GM23338 (cell line): Measurements from ENCODE around the gene SLC26A4. TPM values are rescaled to one million over a fixed set of nuclear protein-coding genes. Genes with fewer than 3 reads are reported as not detected.

Experiments used
- ATAC-seq: fragments of 200-7000 bp; cut with Tn5 transposase; 3 replicates; pipeline ENCODE4 v1.9.1; 2020
- DNase-seq: peaks from one replicate; pipeline ENCODE4 v3.0.0-alpha.2; 2015; ENCODE audit warnings: low spot score
- H2AFZ ChIP-seq: fragments of 200-600 bp; sonication (generic); 2 replicates; pipeline ENCODE4 v1.8.0; 2016; ENCODE audit warnings: antibody characterized with exemption, mild to moderate bottlenecking, moderate library complexity
- H3F3A ChIP-seq: fragments of 200-600 bp; sonication (generic); replicated peaks from 2 replicates; pipeline ENCODE4 v1.8.0; 2017; ENCODE audit warnings: antibody characterized with exemption, mixed run types, low read depth
- H3K27ac ChIP-seq: fragments of 200-600 bp; sonication (generic); 2 replicates; pipeline ENCODE4 v1.6.1; 2016; ENCODE audit warnings: low read depth
- H3K27me3 ChIP-seq: fragments of 200-600 bp; sonication (generic); 2 replicates; pipeline ENCODE4 v1.8.0; 2016; ENCODE audit warnings: mild to moderate bottlenecking, mixed run types, moderate library complexity; ENCODE audit not compliant: insufficient read depth
- H3K36me3 ChIP-seq: fragments of 200-600 bp; sonication (generic); 2 replicates; pipeline ENCODE4 v1.8.0; 2016; ENCODE audit warnings: mild to moderate bottlenecking; ENCODE audit not compliant: insufficient read depth
- H3K4me1 ChIP-seq: fragments of 200-600 bp; sonication (generic); 2 replicates; pipeline ENCODE4 v1.8.0; 2016; ENCODE audit warnings: mild to moderate bottlenecking, moderate library complexity; ENCODE audit not compliant: insufficient read depth
- H3K4me2 ChIP-seq: fragments of 200-600 bp; sonication (generic); 2 replicates; pipeline ENCODE4 v1.7.1; 2017; ENCODE audit warnings: mixed run types
- H3K4me3 ChIP-seq: fragments of 200-600 bp; sonication (generic); 2 replicates; pipeline ENCODE4 v1.6.1; 2016; ENCODE audit warnings: mixed run types
- H3K79me2 ChIP-seq: fragments of 200-600 bp; sonication (generic); replicated peaks from 2 replicates; pipeline ENCODE4 v1.8.0; 2017; ENCODE audit warnings: mild to moderate bottlenecking; ENCODE audit not compliant: insufficient read depth
- H3K9me2 ChIP-seq: fragments of 200-600 bp; sonication (generic); 2 replicates; pipeline ENCODE4 v1.8.0; 2017; ENCODE audit not compliant: insufficient read depth
- H4K20me1 ChIP-seq: fragments of 200-600 bp; sonication (generic); replicated peaks from 2 replicates; pipeline ENCODE4 v1.8.0; 2017; ENCODE audit warnings: mild to moderate bottlenecking; ENCODE audit not compliant: insufficient read depth
- H3K27ac Mint-ChIP-seq: 2 replicates; pipeline ENCODE4 v1.8.0; 2020; ENCODE audit warnings: inconsistent platforms, mild to moderate bottlenecking, moderate library complexity, mixed read lengths
- H3K27me3 Mint-ChIP-seq: 3 replicates; pipeline ENCODE4 v1.8.0; 2022; ENCODE audit warnings: low read depth, mild to moderate bottlenecking, moderate library complexity, mixed read lengths, inconsistent platforms; ENCODE audit not compliant: insufficient read depth, poor library complexity
- H3K36me3 Mint-ChIP-seq: 3 replicates; pipeline ENCODE4 v1.8.0; 2021; ENCODE audit warnings: low read depth, mild to moderate bottlenecking, inconsistent platforms, moderate library complexity, mixed read lengths
- H3K4me1 Mint-ChIP-seq: 3 replicates; pipeline ENCODE4 v1.8.0; 2020; ENCODE audit warnings: mild to moderate bottlenecking, inconsistent platforms, mixed read lengths
- H3K4me3 Mint-ChIP-seq: 3 replicates; pipeline ENCODE4 v1.8.0; 2021; ENCODE audit warnings: moderate library complexity, mild to moderate bottlenecking, inconsistent platforms, mixed read lengths
- H3K9me3 Mint-ChIP-seq: 3 replicates; pipeline ENCODE4 v1.8.0; 2020; ENCODE audit warnings: moderate library complexity, mild to moderate bottlenecking, inconsistent platforms, mixed read lengths
- CREB1 ChIP-seq: fragments of 250-450 bp; sonication (Bioruptor Pico); IDR thresholded peaks from 2 replicates; pipeline ENCODE4 v1.5.0; 2020; ENCODE audit warnings: low read depth, mild to moderate bottlenecking, moderate library complexity
- EZH2 ChIP-seq: fragments of 200-600 bp; sonication (generic); IDR thresholded peaks from one replicate; pipeline ENCODE4 v1.8.0; 2017; ENCODE audit warnings: antibody characterized with exemption, mild to moderate bottlenecking, low read depth; ENCODE audit not compliant: unreplicated experiment
- EZH2phosphoT487 ChIP-seq: fragments of 200-600 bp; sonication (generic); IDR thresholded peaks from one replicate; pipeline ENCODE4 v1.8.1; 2018; ENCODE audit warnings: antibody characterized with exemption; ENCODE audit not compliant: unreplicated experiment
- JUNB ChIP-seq: IDR thresholded peaks from one replicate; pipeline ENCODE4 v1.6.1; 2016; ENCODE audit warnings: antibody characterized with exemption; ENCODE audit not compliant: unreplicated experiment
- POLR2AphosphoS5 ChIP-seq: IDR thresholded peaks from 2 replicates; pipeline ENCODE4 v1.6.1; 2016; ENCODE audit warnings: antibody characterized with exemption, low read depth
- REST ChIP-seq: IDR thresholded peaks from one replicate; pipeline ENCODE4 v1.6.1; 2018; ENCODE audit warnings: antibody characterized with exemption; ENCODE audit not compliant: unreplicated experiment
- STAT1 ChIP-seq: IDR thresholded peaks from one replicate; pipeline ENCODE4 v1.6.1; 2016; ENCODE audit warnings: antibody characterized with exemption; ENCODE audit not compliant: unreplicated experiment
- ZNF331 ChIP-seq: fragments of 250-450 bp; sonication (Bioruptor Pico); IDR thresholded peaks from 2 replicates; pipeline ENCODE4 v1.5.0; 2020; ENCODE audit warnings: low read depth, mild to moderate bottlenecking, moderate library complexity
- polyA plus RNA-seq: library from polyadenylated mRNA; unstranded; fragments of >200 nt; fragmentation: Nextera tagmentation; extraction: Ambion mirVana; gene quantifications from 2 replicates; pipeline ENCODE4 v1.2.1, GENCODE V29; 2016
- total RNA-seq: library from RNA; depleted of rRNA; stranded (reverse); fragments of >200 nt; shearing (Covaris generic); gene quantifications from 2 replicates; pipeline ENCODE4 v1.2.3, GENCODE V29; 2014

The SLC26A4 gene
- total and polyA plus RNA-seq, 2 experiments from 2014 or later = 0.07 TPM; not detected in 1

DNA sequence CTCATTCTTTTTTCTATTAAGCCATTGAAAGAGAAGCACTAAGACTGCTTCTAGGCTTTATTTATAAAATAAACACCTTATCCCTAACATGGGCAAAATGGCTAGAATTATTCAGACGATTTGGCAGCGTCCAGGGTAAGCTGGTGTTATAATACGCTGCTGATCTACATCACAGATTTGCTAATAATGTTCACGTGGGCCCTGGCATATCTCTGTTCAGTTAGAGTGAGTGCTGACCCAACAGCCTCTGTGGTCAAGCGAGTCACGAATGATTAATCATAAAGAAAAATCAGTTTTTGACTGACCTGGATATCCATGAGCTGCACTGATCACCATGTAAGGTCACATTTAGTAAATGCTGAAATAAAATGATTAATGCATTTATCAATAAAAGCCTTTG is 54.9 kb downstream of the SLC26A4 start (continued):
- TF ChIP-seq STAT1 = no peak
- no peak for TF ChIP-seq POLR2AphosphoS5
- no peak for TF ChIP-seq EZH2
- no peak for TF ChIP-seq CREB1
- TF ChIP-seq EZH2phosphoT487 = no peak
- no peak for TF ChIP-seq ZNF331 (CRISPR knock-in tag)

GRCh38 chr7:107718456-107719193 is 58.0 kb downstream of the SLC26A4 start:
- no peak overlapping the region for H3K4me2 ChIP-seq
- Mint-ChIP-seq H3K27me3 (no peaks in the 10 kb centered on the region), H3K4me1 (peaks cover 20% of the 10 kb centered on the region), H3K27ac (no peak overlapping the region), H3K36me3 (no peaks in the 10 kb centered on the region), H3K4me3 (no peak overlapping the region), H3K9me3 (no peaks in the 10 kb centered on the region)
- no peaks in the 10 kb centered on the region for H3K79me2 ChIP-seq
- no peak overlapping the region for H3K27ac ChIP-seq
- no peak for TF ChIP-seq POLR2AphosphoS5
- no peaks in the 10 kb centered on the region for H3K27me3 ChIP-seq
- H3F3A ChIP-seq = no peaks in the 10 kb centered on the region
- DNase-seq (no peak), ATAC-seq (no peak)
- no peaks in the 10 kb centered on the region for H3K36me3 ChIP-seq
- H3K9me2 ChIP-seq = no peaks in the 10 kb centered on the region
- no peak overlapping the region for H2AFZ ChIP-seq
- H4K20me1 ChIP-seq = no peaks in the 10 kb centered on the region
- H3K4me3 ChIP-seq = no peak overlapping the region
- no peaks in the 10 kb centered on the region for H3K4me1 ChIP-seq

- TF ChIP-seq JUNB (no peak), EZH2 (no peak), REST (no peak)
- peak; percentile 59; the same call in 2 of the 3 replicates for ATAC-seq
- Histone ChIP-seq H3K36me3 (no peaks in the 10 kb centered on the region), H3K4me1 (no peaks in the 10 kb centered on the region), H3K79me2 (no peaks in the 10 kb centered on the region), H3K27me3 (no peaks in the 10 kb centered on the region), H3K9me2 (no peaks in the 10 kb centered on the region), H2AFZ (0 out of 2 replicates have a peak overlapping the region, but pooled peaks have one; percentile 6), H3F3A (no peaks in the 10 kb centered on the region), H3K27ac (no peak overlapping the region), H3K4me3 (no peak overlapping the region), H4K20me1 (no peaks in the 10 kb centered on the region), H3K4me2 (no peak overlapping the region)
- Mint-ChIP-seq H3K27ac (no peak overlapping the region), H3K27me3 (no peaks in the 10 kb centered on the region), H3K36me3 (no peaks in the 10 kb centered on the region), H3K4me3 (no peak overlapping the region), H3K9me3 (no peaks in the 10 kb centered on the region), H3K4me1 (peaks cover 20% of the 10 kb centered on the region)
- no peak for DNase-seq
Measured at GRCh38 chr7:107721286-107721685, 60.7 kb downstream of the SLC26A4 start.
